ENCODE measurements around the gene TMEM202. TPM values are rescaled to one million over a fixed set of nuclear protein-coding genes. Genes with fewer than 3 reads are reported as not detected.

TMEM202 gene
- total and polyA plus RNA-seq, 2 of the 13 experiments (the other 11 are each of a cell fraction or from before 2014, with no cell fraction given): not detected

- TF ChIP-seq CREB3 (CRISPR knock-in tag; IDR thresholded peaks at IDR 0.05) (no peak), ZNF672 (CRISPR knock-in tag; IDR thresholded peaks at IDR 0.05) (no peak), USF2 (IDR thresholded peaks at IDR 0.05; ENCODE audit: low read depth, low read length) (peak; percentile 100), USF2 (CRISPR knock-in tag; IDR thresholded peaks at IDR 0.05; ENCODE audit: borderline replicate concordance) (peak; percentile 100), TOPORS (CRISPR knock-in tag; IDR thresholded peaks at IDR 0.05) (peak; percentile 91), ZNF326 (CRISPR knock-in tag; IDR thresholded peaks at IDR 0.05; ENCODE audit: borderline replicate concordance) (no peak), NFRKB (IDR thresholded peaks at IDR 0.05) (peak; percentile 56; the same call in 1 of the 2 replicates), ZNF274 (CRISPR knock-in tag; IDR thresholded peaks at IDR 0.05) (peak; percentile 91), HMG20B (CRISPR knock-in tag; conservative IDR thresholded peaks at IDR 0.05) (0 out of 2 replicates have a peak, but pooled peaks have one; percentile 39), MXD3 (CRISPR knock-in tag; IDR thresholded peaks at IDR 0.05) (peak; percentile 95), XRCC5 (optimal IDR thresholded peaks at IDR 0.05; ENCODE audit: low read length) (no peak), HMGXB3 (CRISPR knock-in tag; IDR thresholded peaks at IDR 0.05; ENCODE audit: borderline replicate concordance) (peak; percentile 90), SMARCE1 (IDR thresholded peaks at IDR 0.05; ENCODE audit: borderline replicate concordance) (no peak), MXD4 (CRISPR knock-in tag; IDR thresholded peaks at IDR 0.05) (peak; percentile 95), MAZ (IDR thresholded peaks at IDR 0.05; ENCODE audit: borderline replicate concordance, low read depth, low read length) (peak; percentile 95), MAZ (CRISPR knock-in tag; IDR thresholded peaks at IDR 0.05; ENCODE audit: low read depth) (peak; percentile 94), ZNF841 (CRISPR knock-in tag; IDR thresholded peaks at IDR 0.05; ENCODE audit: borderline replicate concordance) (no peak), ZFP36L1 (CRISPR knock-in tag; IDR thresholded peaks at IDR 0.05) (peak; percentile 80; the same call in 1 of the 2 replicates), ZMAT3 (CRISPR knock-in tag; conservative IDR thresholded peaks at IDR 0.05) (peak; percentile 74), IRF9 (CRISPR knock-in tag; IDR thresholded peaks at IDR 0.05; ENCODE audit: borderline replicate concordance) (peak; percentile 95; the same call in 1 of the 2 replicates), TBP (CRISPR knock-in tag; IDR thresholded peaks at IDR 0.05) (no peak), TGIF2 (CRISPR knock-in tag; IDR thresholded peaks at IDR 0.05) (peak; percentile 98)
Measured at GRCh38 chr15:72375846-72376581, 22.1 kb upstream of the TMEM202 start, which contains the start of gene HEXA (continued).

Measured in HepG2 (cell line).